Mucosa of rectum (tissue), 2 donors: ENCODE results near the gene ZFYVE1.

Source experiments
- H3K27ac ChIP-seq, 2 donors: one replicate each; pipeline ENCODE4 v1.7.0; 2013; ENCODE audit warnings: inconsistent platforms in 2 of 2, low read depth in 2 of 2, low read length in 2 of 2
- H3K27me3 ChIP-seq, 2 donors: one replicate each; pipeline ENCODE4 v1.7.0; 2013; ENCODE audit warnings: low read length in 2 of 2; ENCODE audit not compliant: control insufficient read depth in 2 of 2, insufficient read depth in 2 of 2
- H3K36me3 ChIP-seq, 2 donors: one replicate each; pipeline ENCODE4 v1.7.0; 2013; ENCODE audit warnings: low read length in 2 of 2; ENCODE audit not compliant: control insufficient read depth in 2 of 2, insufficient read depth in 2 of 2
- H3K4me1 ChIP-seq, 2 donors: one replicate each; pipeline ENCODE4 v1.7.0; 2013; ENCODE audit warnings: low read length in 2 of 2, mild to moderate bottlenecking in 1 of 2; ENCODE audit not compliant: control insufficient read depth in 2 of 2, insufficient read depth in 2 of 2
- H3K4me3 ChIP-seq, 2 donors: one replicate each; pipeline ENCODE4 v1.7.0; 2013; ENCODE audit warnings: low read length in 2 of 2
- H3K9ac ChIP-seq, 2 donors: one replicate each; pipeline ENCODE4 v1.7.0; 2013; ENCODE audit warnings: low read length in 2 of 2, low read depth in 1 of 2, mild to moderate bottlenecking in 1 of 2
- H3K9me3 ChIP-seq, 2 donors: one replicate each; pipeline ENCODE4 v1.7.0; 2013; ENCODE audit warnings: low read length in 2 of 2; ENCODE audit not compliant: control insufficient read depth in 2 of 2
- donor health status: healthy.
- donor health status: Normal muscosa, but diverticular disease.

The ZFYVE1 gene

GRCh38 chr14:72986214-72986613 lies 40.7 kb downstream of the ZFYVE1 start:
- H3K36me3 ChIP-seq = peaks cover 14 to 18% of the 10 kb centered on the region in 2 donors
- no peak overlapping the region for H3K9ac ChIP-seq
- H3K4me3 ChIP-seq = no peak overlapping the region
- H3K27me3 ChIP-seq = no peaks in the 10 kb centered on the region
- H3K9me3 ChIP-seq = no peaks in the 10 kb centered on the region
- H3K4me1 ChIP-seq = no peaks in the 10 kb centered on the region
- no peak overlapping the region for H3K27ac ChIP-seq

GRCh38 chr14:72982146-72982708 lies 44.7 kb downstream of the ZFYVE1 start:
- H3K4me3 ChIP-seq = no peak overlapping the region
- H3K4me1 ChIP-seq = no peaks in the 10 kb centered on the region
- peaks cover 32% of the 10 kb centered on the region in 2 donors for H3K36me3 ChIP-seq
- H3K9me3 ChIP-seq = no peaks in the 10 kb centered on the region
- no peaks in the 10 kb centered on the region for H3K27me3 ChIP-seq
- H3K27ac ChIP-seq = no peak overlapping the region
- H3K9ac ChIP-seq = no peak overlapping the region

DNA sequence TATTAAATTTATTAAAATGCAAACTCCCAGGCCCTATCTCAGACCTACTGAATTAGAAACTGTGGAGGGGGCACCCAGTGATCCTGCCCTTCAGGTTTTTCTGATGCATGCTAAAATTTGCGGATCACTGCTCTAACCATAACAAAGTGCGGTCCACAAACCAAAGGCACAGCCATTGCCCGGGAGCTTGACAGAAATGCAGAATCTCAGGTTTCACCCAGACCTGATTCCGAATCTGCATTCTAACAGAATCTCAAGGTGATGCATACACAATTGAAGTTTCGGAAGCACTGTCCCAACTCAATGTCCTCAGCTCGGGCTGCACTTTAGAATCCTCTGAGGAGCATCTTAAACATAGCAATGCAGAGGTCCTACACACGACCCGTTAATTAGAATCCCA lies 46.0 kb downstream of the ZFYVE1 start:
- no peaks in the 10 kb centered on the region for H3K4me1 ChIP-seq
- H3K4me3 ChIP-seq = no peak overlapping the region
- no peaks in the 10 kb centered on the region for H3K9me3 ChIP-seq
- H3K9ac ChIP-seq = no peak overlapping the region
- H3K27ac ChIP-seq = no peak overlapping the region
- H3K36me3 ChIP-seq = peaks cover 31 to 34% of the 10 kb centered on the region in 2 donors
- no peaks in the 10 kb centered on the region for H3K27me3 ChIP-seq

GRCh38 chr14:72978856-72979255 lies 48.0 kb downstream of the ZFYVE1 start:
- H3K4me1 ChIP-seq = no peaks in the 10 kb centered on the region

GRCh38 chr14:72975770-72976169 lies 51.1 kb downstream of the ZFYVE1 start:
- H3K4me3 ChIP-seq = no peak overlapping the region
- H3K36me3 ChIP-seq = peaks cover 50 to 55% of the 10 kb centered on the region in 2 donors
- H3K27me3 ChIP-seq = no peaks in the 10 kb centered on the region
- H3K4me1 ChIP-seq = no peaks in the 10 kb centered on the region
- H3K27ac ChIP-seq = no peak overlapping the region
- no peak overlapping the region for H3K9ac ChIP-seq
- H3K9me3 ChIP-seq = no peaks in the 10 kb centered on the region

More at GRCh38 chr14:72978856-72979255, 48.0 kb downstream of the ZFYVE1 start:
- no peak overlapping the region for H3K9ac ChIP-seq
- no peak overlapping the region for H3K4me3 ChIP-seq
- no peaks in the 10 kb centered on the region for H3K9me3 ChIP-seq
- no peaks in the 10 kb centered on the region for H3K27me3 ChIP-seq
- H3K27ac ChIP-seq = no peak overlapping the region
- H3K36me3 ChIP-seq = peaks cover 45% of the 10 kb centered on the region in 2 donors

DNA sequence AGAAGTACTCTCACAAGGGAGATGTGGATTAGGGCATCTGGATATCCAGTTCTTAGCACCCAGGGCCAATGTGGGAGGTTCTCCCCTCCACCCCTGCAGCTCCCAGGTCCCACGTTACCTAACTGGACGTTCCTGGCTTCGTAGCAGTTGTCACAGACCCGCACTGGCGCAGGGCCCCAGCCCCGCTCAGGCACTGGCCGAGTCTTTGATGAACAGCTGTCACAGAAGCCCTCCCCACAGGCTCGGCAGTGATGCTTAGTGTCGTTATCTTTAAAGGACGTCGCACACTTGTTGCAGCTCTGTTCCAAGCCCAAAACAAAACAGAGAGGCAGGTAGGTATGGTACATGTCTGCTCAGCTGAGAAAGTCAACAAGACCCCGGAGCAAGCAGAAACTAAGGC lies 52.2 kb downstream of the ZFYVE1 start:
- H3K9ac ChIP-seq = no peak overlapping the region
- H3K27me3 ChIP-seq = no peaks in the 10 kb centered on the region
- H3K9me3 ChIP-seq = no peaks in the 10 kb centered on the region
- H3K27ac ChIP-seq = no peak overlapping the region
- H3K36me3 ChIP-seq = peaks cover 51 to 55% of the 10 kb centered on the region in 2 donors
- no peaks in the 10 kb centered on the region for H3K4me1 ChIP-seq
- no peak overlapping the region for H3K4me3 ChIP-seq

GRCh38 chr14:72970824-72971434 lies 56.0 kb downstream of the ZFYVE1 start:
- Histone ChIP-seq H3K9ac (no peak overlapping the region), H3K27me3 (no peaks in the 10 kb centered on the region), H3K4me3 (no peak overlapping the region), H3K27ac (no peak overlapping the region), H3K4me1 (no peaks in the 10 kb centered on the region), H3K9me3 (no peaks in the 10 kb centered on the region), H3K36me3 (peaks cover 40 to 51% of the 10 kb centered on the region in 2 donors)

- Histone ChIP-seq H3K27me3 (no peaks in the 10 kb centered on the region), H3K4me3 (no peak overlapping the region), H3K27ac (no peak overlapping the region), H3K9ac (no peak overlapping the region), H3K9me3 (no peaks in the 10 kb centered on the region), H3K4me1 (no peaks in the 10 kb centered on the region), H3K36me3 (peaks cover 33 to 45% of the 10 kb centered on the region in 2 donors)
These were observed 56.8 kb downstream of the ZFYVE1 start for GRCh38 chr14:72970058-72970630.

DNA sequence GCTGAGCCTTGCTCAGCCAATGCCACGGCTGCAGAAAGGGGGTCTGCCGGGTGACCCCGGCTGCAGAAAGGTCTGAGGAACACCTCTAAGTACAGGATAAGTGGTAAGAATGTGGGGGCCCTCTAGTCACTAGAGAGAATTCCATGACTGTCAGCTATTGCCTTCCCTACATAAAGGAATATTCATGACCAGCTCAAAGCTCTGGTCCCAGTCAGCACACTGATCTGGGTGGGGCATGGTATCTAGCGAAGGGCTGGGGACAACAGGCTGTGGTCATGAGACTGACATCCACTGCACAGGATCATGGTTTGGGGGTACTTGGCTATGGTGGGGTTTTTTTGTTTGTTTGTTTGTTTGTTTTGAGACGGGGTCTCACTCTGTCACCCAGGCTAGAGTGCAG lies 58.6 kb downstream of the ZFYVE1 start:
- H3K9me3 ChIP-seq = no peaks in the 10 kb centered on the region
- H3K27ac ChIP-seq = no peak overlapping the region
- no peak overlapping the region for H3K4me3 ChIP-seq
- H3K4me1 ChIP-seq = no peaks in the 10 kb centered on the region
- no peak overlapping the region for H3K9ac ChIP-seq
- peaks cover 15 to 28% of the 10 kb centered on the region in 2 donors for H3K36me3 ChIP-seq
- H3K27me3 ChIP-seq = no peaks in the 10 kb centered on the region

GRCh38 chr14:72966038-72966437 lies 60.9 kb downstream of the ZFYVE1 start:
- Histone ChIP-seq H3K4me1 (no peaks in the 10 kb centered on the region), H3K36me3 (peaks cover 12 to 21% of the 10 kb centered on the region in 2 donors), H3K4me3 (no peak overlapping the region), H3K9me3 (no peaks in the 10 kb centered on the region), H3K9ac (no peak overlapping the region), H3K27me3 (no peaks in the 10 kb centered on the region), H3K27ac (no peak overlapping the region)
